ENCODE results near the gene STAT5B. TPM values are rescaled to one million over a fixed set of nuclear protein-coding genes. Genes with fewer than 3 reads are reported as not detected.

The STAT5B gene
- total and polyA plus RNA-seq, 2 of the 13 experiments (the other 11 are each of a cell fraction or from before 2014, with no cell fraction given) = 21.0 to 42.8 TPM

DNA sequence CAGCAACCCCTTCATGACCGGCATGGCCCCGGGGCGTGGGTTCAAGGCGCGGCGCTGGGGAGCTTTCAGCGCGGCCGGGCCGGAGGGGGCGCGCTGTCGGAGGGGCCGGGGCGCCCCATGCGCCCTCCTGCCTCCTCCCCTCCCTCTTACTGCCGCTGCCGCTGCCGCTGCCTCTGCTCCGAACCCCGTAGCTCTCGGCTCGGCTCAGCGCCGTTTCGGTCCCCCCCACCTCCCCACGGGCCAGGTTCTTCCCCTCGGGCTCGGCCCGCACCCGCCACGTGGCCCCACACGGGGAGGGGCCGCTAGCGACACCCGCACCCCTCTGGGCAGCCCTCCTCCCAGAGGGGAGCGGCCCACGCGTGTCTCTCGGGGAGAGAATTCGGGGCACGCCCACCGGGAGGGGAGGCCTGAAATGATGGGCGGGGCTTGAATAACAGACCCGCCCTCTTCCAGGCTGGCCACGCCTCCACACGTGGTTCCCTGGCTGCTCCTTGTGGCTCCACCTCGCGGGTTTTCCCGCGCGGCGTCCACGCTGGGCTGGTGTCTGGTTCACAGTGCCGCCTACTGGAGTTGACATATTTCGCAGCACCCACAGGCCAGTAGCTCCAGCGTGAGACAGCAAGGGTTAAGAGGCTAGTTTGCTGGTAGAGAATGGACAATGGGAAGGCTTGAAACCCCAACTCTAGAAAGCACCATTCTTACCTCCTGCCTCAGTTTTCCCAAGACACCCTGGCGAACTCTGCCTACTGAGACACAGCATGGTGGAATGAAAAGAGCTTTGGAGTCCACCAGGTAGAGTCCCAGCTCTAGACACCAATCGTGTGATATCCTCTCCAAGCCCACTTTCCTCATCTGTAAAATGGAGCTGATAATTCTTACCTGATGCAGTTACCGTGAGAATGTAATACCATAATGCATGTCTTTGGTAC, 95.0 kb downstream of the STAT5B start, which contains the start of gene KCNH4 (continued):
- TF ChIP-seq, protein P1, sequence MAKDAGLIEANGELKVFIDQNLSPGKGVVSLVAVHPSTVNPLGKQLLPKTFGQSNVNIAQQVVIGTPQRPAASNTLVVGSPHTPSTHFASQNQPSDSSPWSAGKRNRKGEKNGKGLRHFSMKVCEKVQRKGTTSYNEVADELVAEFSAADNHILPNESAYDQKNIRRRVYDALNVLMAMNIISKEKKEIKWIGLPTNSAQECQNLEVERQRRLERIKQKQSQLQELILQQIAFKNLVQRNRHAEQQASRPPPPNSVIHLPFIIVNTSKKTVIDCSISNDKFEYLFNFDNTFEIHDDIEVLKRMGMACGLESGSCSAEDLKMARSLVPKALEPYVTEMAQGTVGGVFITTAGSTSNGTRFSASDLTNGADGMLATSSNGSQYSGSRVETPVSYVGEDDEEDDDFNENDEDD (CRISPR knock-in tag; IDR thresholded peaks at IDR 0.05; ENCODE audit: borderline replicate concordance) = peak; percentile 93
- TF ChIP-seq ZNF382 (CRISPR knock-in tag; IDR thresholded peaks at IDR 0.05; ENCODE audit: borderline replicate concordance) (no peak), ZNF788 (CRISPR knock-in tag; IDR thresholded peaks at IDR 0.05; ENCODE audit: borderline replicate concordance) (peak; percentile 36; the same call in 1 of the 2 replicates), ZNF335 (CRISPR knock-in tag; IDR thresholded peaks at IDR 0.05) (no peak), ZNF44 (CRISPR knock-in tag; IDR thresholded peaks at IDR 0.05) (peak; percentile 90; the same call in 1 of the 2 replicates), SRY (CRISPR knock-in tag; IDR thresholded peaks at IDR 0.05) (peak; percentile 60; the same call in 1 of the 2 replicates), STAG1 (CRISPR knock-in tag; IDR thresholded peaks at IDR 0.05) (peak; percentile 56), MTA1 (CRISPR knock-in tag; IDR thresholded peaks at IDR 0.05; ENCODE audit: borderline replicate concordance) (peak; percentile 60; the same call in 1 of the 2 replicates), MEIS1 (CRISPR knock-in tag; IDR thresholded peaks at IDR 0.05; ENCODE audit: borderline replicate concordance) (0 out of 2 replicates have a peak, but pooled peaks have one; percentile 21)
- TF ChIP-seq, protein P2, sequence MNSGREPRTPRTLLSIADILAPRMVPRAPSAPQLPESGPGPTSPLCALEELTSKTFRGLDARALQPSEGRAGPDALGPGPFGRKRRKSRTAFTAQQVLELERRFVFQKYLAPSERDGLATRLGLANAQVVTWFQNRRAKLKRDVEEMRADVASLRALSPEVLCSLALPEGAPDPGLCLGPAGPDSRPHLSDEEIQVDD (CRISPR knock-in tag; IDR thresholded peaks at IDR 0.05; ENCODE audit: borderline replicate concordance) = 0 out of 2 replicates have a peak, but pooled peaks have one; percentile 27
- TF ChIP-seq, protein P3, sequence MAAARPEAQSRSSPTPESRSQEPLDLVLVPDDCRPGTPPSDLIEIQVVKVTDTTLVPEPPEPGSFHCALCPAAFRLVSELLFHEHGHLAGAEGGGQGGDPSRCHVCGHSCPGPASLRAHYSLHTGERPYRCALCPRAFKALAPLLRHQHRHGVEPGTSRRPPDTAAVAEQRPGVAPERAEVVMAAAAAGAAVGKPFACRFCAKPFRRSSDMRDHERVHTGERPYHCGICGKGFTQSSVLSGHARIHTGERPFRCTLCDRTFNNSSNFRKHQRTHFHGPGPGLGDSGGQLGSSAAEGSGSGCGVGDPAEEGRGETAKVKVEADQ (CRISPR knock-in tag; IDR thresholded peaks at IDR 0.05; ENCODE audit: borderline replicate concordance) = no peak
- TF ChIP-seq, protein P4, sequence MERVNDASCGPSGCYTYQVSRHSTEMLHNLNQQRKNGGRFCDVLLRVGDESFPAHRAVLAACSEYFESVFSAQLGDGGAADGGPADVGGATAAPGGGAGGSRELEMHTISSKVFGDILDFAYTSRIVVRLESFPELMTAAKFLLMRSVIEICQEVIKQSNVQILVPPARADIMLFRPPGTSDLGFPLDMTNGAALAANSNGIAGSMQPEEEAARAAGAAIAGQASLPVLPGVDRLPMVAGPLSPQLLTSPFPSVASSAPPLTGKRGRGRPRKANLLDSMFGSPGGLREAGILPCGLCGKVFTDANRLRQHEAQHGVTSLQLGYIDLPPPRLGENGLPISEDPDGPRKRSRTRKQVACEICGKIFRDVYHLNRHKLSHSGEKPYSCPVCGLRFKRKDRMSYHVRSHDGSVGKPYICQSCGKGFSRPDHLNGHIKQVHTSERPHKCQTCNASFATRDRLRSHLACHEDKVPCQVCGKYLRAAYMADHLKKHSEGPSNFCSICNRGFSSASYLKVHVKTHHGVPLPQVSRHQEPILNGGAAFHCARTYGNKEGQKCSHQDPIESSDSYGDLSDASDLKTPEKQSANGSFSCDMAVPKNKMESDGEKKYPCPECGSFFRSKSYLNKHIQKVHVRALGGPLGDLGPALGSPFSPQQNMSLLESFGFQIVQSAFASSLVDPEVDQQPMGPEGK (CRISPR knock-in tag; IDR thresholded peaks at IDR 0.05) = 0 out of 2 replicates have a peak, but pooled peaks have one; percentile 25
- TF ChIP-seq, protein P5, sequence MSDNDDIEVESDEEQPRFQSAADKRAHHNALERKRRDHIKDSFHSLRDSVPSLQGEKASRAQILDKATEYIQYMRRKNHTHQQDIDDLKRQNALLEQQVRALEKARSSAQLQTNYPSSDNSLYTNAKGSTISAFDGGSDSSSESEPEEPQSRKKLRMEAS (IDR thresholded peaks at IDR 0.05) = peak; percentile 91
- TF ChIP-seq, protein P6, sequence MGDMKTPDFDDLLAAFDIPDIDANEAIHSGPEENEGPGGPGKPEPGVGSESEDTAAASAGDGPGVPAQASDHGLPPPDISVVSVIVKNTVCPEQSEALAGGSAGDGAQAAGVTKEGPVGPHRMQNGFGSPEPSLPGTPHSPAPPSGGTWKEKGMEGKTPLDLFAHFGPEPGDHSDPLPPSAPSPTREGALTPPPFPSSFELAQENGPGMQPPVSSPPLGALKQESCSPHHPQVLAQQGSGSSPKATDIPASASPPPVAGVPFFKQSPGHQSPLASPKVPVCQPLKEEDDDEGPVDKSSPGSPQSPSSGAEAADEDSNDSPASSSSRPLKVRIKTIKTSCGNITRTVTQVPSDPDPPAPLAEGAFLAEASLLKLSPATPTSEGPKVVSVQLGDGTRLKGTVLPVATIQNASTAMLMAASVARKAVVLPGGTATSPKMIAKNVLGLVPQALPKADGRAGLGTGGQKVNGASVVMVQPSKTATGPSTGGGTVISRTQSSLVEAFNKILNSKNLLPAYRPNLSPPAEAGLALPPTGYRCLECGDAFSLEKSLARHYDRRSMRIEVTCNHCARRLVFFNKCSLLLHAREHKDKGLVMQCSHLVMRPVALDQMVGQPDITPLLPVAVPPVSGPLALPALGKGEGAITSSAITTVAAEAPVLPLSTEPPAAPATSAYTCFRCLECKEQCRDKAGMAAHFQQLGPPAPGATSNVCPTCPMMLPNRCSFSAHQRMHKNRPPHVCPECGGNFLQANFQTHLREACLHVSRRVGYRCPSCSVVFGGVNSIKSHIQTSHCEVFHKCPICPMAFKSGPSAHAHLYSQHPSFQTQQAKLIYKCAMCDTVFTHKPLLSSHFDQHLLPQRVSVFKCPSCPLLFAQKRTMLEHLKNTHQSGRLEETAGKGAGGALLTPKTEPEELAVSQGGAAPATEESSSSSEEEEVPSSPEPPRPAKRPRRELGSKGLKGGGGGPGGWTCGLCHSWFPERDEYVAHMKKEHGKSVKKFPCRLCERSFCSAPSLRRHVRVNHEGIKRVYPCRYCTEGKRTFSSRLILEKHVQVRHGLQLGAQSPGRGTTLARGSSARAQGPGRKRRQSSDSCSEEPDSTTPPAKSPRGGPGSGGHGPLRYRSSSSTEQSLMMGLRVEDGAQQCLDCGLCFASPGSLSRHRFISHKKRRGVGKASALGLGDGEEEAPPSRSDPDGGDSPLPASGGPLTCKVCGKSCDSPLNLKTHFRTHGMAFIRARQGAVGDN (CRISPR knock-in tag; IDR thresholded peaks at IDR 0.05) = peak; percentile 65
- TF ChIP-seq, protein P7, sequence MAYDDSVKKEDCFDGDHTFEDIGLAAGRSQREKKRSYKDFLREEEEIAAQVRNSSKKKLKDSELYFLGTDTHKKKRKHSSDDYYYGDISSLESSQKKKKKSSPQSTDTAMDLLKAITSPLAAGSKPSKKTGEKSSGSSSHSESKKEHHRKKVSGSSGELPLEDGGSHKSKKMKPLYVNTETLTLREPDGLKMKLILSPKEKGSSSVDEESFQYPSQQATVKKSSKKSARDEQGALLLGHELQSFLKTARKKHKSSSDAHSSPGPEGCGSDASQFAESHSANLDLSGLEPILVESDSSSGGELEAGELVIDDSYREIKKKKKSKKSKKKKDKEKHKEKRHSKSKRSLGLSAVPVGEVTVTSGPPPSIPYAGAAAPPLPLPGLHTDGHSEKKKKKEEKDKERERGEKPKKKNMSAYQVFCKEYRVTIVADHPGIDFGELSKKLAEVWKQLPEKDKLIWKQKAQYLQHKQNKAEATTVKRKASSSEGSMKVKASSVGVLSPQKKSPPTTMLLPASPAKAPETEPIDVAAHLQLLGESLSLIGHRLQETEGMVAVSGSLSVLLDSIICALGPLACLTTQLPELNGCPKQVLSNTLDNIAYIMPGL (CRISPR knock-in tag; IDR thresholded peaks at IDR 0.05; ENCODE audit: borderline replicate concordance in 1 of 2, low read depth in 1 of 2) = 0 out of 4 replicates have a peak, but pooled peaks have one; percentile 17 to 38
